ENCODE results near the gene GXYLT2. TPM values are rescaled to one million over a fixed set of nuclear protein-coding genes. Genes with fewer than 3 reads are reported as not detected.
A peak's percentile ranks its signal among the peaks of the same experiment; 100 is the strongest.

Gene GXYLT2
- total and polyA plus RNA-seq, 2 donors (not counting 1 experiment from before 2014, with no cell fraction given), result not detected

DNA sequence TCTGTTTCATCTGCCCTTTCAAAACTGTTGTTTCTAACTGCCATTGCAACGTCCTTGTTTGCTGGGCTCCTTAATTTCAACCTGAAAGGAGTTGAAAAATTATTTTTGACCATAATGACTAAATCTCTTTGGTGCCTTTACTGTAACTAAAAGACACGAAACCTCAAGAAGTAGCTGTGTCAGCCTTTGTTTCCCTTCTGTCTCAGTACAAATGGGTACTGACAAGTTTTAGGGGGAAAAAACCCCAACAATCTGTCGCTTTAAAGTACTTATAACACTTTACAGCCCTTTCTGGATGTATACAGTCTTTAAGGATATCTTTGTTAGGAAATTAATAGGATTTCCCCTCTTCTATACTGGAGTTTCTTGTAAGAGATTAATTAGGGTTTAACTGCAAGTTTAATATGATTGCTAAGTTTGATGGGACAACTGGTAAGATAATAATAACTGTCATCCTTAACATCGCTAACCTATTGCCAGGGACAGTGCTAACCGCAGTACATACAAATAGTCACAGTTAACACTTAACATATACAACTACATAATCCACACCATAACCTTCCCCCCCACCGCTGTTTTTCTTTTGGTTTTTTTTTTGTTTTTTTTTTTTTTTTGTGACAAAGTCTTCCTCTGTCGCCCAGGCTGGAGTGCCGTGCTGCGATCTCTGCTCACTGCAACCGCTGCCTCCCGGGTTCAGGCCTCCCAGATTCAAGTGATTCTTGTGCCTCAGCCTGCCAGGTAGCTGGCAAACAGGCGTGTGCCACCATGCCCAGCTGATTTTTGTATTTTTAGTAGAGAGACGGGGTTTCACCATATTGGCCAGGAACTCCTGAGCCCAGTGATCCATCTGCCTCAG lies 1.7 kb downstream of the GXYLT2 start:
- Histone ChIP-seq H2AFZ (ENCODE audit: insufficient read depth, low read depth, low read length, poor library complexity, severe bottlenecking) (no peak overlapping the region), H3K9ac (ENCODE audit: low read length) (no peak overlapping the region), H3K36me3 (replicated peaks in 1 of 2; ENCODE audit: control extremely low read depth in 1 of 2, control insufficient read depth in 1 of 2, extremely low read depth in 1 of 2, insufficient read depth in 2 of 2, low read length in 1 of 2) (no peaks in the 10 kb centered on the region), H3K79me2 (ENCODE audit: control insufficient read depth, insufficient read depth, low read length) (no peaks in the 10 kb centered on the region), H3K4me3 (ENCODE audit: control extremely low read depth in 1 of 5, extremely low read depth in 1 of 5, insufficient read depth in 1 of 5, low read depth in 2 of 5, low read length in 4 of 5) (no peak overlapping the region), H4K20me1 (ENCODE audit: control insufficient read depth, insufficient read depth, low read length, poor library complexity, severe bottlenecking) (no peaks in the 10 kb centered on the region), H3K27ac (ENCODE audit: low read length in 2 of 2) (no peak overlapping the region), H3K9me3 (ENCODE audit: control extremely low read depth in 1 of 3, control insufficient read depth in 2 of 3, insufficient read depth in 1 of 3, low read length in 2 of 3) (peaks cover 0 to under 1% (median 0%) of the 10 kb centered on the region in 3 donors), H3K4me2 (replicated peaks; ENCODE audit: low read depth, low read length, poor library complexity, severe bottlenecking) (no peak overlapping the region), H3K4me1 (ENCODE audit: control insufficient read depth in 2 of 2, insufficient read depth in 2 of 2, low read length in 2 of 2) (peaks cover 9 to 10% of the 10 kb centered on the region in 2 donors), H3K27me3 (replicated peaks in 1 of 4; ENCODE audit: control extremely low read depth in 1 of 4, control insufficient read depth in 3 of 4, insufficient read depth in 4 of 4, low read length in 3 of 4) (peaks cover 0 to 58% (median 31%) of the 10 kb centered on the region in 4 experiments)
- peaks cover 74% of the 10 kb centered on the region for H3K27me3 Mint-ChIP-seq
- intact Hi-C loops (cut with micrococcal nuclease), result no loop called here
- ChIA-PET POLR2A (no interaction called here), CTCF (no interaction called here)
- H3K4me3 Mint-ChIP-seq, result peak overlapping the region; percentile 63
- whole genome bisulfite sequencing (ENCODE audit: insufficient coverage), result 100% methylated on average over 6 of the region's 13 CpGs
- no peak for ATAC-seq (ENCODE audit: low read depth)
- H3K27ac Mint-ChIP-seq, result no peak overlapping the region
- peaks cover 8% of the 10 kb centered on the region for H3K4me1 Mint-ChIP-seq
- TF ChIP-seq EZH2 (IDR thresholded peaks at IDR 0.05; ENCODE audit: borderline replicate concordance, insufficient read depth, low read depth, low read length, poor library complexity, severe bottlenecking), result no peak
- TF ChIP-seq, protein P1, sequence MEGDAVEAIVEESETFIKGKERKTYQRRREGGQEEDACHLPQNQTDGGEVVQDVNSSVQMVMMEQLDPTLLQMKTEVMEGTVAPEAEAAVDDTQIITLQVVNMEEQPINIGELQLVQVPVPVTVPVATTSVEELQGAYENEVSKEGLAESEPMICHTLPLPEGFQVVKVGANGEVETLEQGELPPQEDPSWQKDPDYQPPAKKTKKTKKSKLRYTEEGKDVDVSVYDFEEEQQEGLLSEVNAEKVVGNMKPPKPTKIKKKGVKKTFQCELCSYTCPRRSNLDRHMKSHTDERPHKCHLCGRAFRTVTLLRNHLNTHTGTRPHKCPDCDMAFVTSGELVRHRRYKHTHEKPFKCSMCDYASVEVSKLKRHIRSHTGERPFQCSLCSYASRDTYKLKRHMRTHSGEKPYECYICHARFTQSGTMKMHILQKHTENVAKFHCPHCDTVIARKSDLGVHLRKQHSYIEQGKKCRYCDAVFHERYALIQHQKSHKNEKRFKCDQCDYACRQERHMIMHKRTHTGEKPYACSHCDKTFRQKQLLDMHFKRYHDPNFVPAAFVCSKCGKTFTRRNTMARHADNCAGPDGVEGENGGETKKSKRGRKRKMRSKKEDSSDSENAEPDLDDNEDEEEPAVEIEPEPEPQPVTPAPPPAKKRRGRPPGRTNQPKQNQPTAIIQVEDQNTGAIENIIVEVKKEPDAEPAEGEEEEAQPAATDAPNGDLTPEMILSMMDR (IDR thresholded peaks at IDR 0.05), result no peak
- no peak for DNase-seq
- no peaks in the 10 kb centered on the region for H3K9me3 Mint-ChIP-seq (ENCODE audit: insufficient read depth)

Measured in B cell (primary cell).